HepG2 (cell line): ENCODE results near the gene CATSPERD. TPM values are rescaled to one million over a fixed set of nuclear protein-coding genes. Genes with fewer than 3 reads are reported as not detected.

Source experiments
- ATAC-seq: fragments of 200-7000 bp; cut with Tn5 transposase; 3 replicates; pipeline ENCODE4 v1.9.1; 2020; ENCODE audit warnings: mild to moderate bottlenecking, moderate library complexity
- BruUV-seq: library from RNA; stranded (reverse); fragments of 400-500 nt; replicated peaks from 2 replicates; lab custom pipeline; 2021; lab: Mats Ljungman, UMichigan
- CTCF ChIA-PET: fragments of 300-600 bp; formaldehyde crosslinking; extraction: SDS; loops from one replicate; lab custom pipeline; 2021; ENCODE audit warnings: low total read pairs, inconsistent platforms, low intra/inter-chr PET ratio; lab: Yijun Ruan, JAX
- POLR2A ChIA-PET: fragments of 350-600 bp; sonication (Branson Sonifier 250); formaldehyde crosslinking; loops from one replicate; lab custom pipeline; 2020; ENCODE audit warnings: antibody characterized with exemption, inconsistent platforms; lab: Yijun Ruan, JAX
- DNase-seq: peaks from one replicate; pipeline ENCODE4 v3.0.0-alpha.2; 2015; ENCODE audit warnings: low spot score
- FAIRE-seq: peaks from 3 replicates; lab custom pipeline; 2011; peaks lifted over from hg19 to GRCh38; lab: Jason Lieb, UNC
- H2AFZ ChIP-seq: one replicate; pipeline ENCODE4 v1.6.1; 2011; ENCODE audit warnings: low read length, inconsistent platforms
- H3K27ac ChIP-seq: fragments of 300-600 bp; 3 replicates; pipeline ENCODE4 v1.8.0; 2011; ENCODE audit warnings: mixed run types, mild to moderate bottlenecking, mixed read lengths, low read length, inconsistent platforms; ENCODE audit not compliant: insufficient read depth; ENCODE audit errors: extremely low read length
- H3K27me3 ChIP-seq, 2 experiments: fragments of 200-600 bp in 1 of 2; 2 replicates in 1 of 2; 3 replicates in 1 of 2; pipeline versions ENCODE4 v1.6.0 to v1.8.0; 2011; ENCODE audit warnings: low read length in 2 of 2, mild to moderate bottlenecking in 2 of 2, moderate library complexity in 2 of 2, inconsistent platforms in 1 of 2; ENCODE audit not compliant: insufficient read depth in 2 of 2, control insufficient read depth in 1 of 2
- H3K36me3 ChIP-seq, 2 experiments: fragments of 200-600 bp in 1 of 2; replicated peaks in 1 of 2; 2 replicates in 1 of 2; 3 replicates in 1 of 2; pipeline versions ENCODE4 v1.5.1 to v1.8.0; 2011; ENCODE audit warnings: low read length in 2 of 2, inconsistent platforms in 1 of 2; ENCODE audit not compliant: insufficient read depth in 2 of 2, control insufficient read depth in 1 of 2
- H3K4me1 ChIP-seq: 2 replicates; pipeline ENCODE4 v1.5.1; 2012; ENCODE audit warnings: low read length, inconsistent platforms; ENCODE audit not compliant: insufficient read depth
- H3K4me2 ChIP-seq: 2 replicates; pipeline ENCODE4 v1.6.0; 2011; ENCODE audit warnings: low read depth, low read length, inconsistent platforms
- H3K4me3 ChIP-seq, 3 experiments: fragments of 200-600 bp in 1 of 3; sonication (generic), shearing (Covaris generic) in 1 of 3; replicated peaks in 1 of 3; 2 replicates each; pipeline ENCODE4 v1.5.1; 2011 to 2016; ENCODE audit warnings: low read length in 3 of 3, inconsistent platforms in 2 of 3, low read depth in 2 of 3, mild to moderate bottlenecking in 2 of 3, control low read depth in 1 of 3, mixed read lengths in 1 of 3; ENCODE audit not compliant: insufficient read depth in 1 of 3
- H3K79me2 ChIP-seq: one replicate; pipeline ENCODE4 v1.6.1; 2011; ENCODE audit warnings: low read length, inconsistent platforms; ENCODE audit not compliant: insufficient read depth
- H3K9ac ChIP-seq: 2 replicates; pipeline ENCODE4 v1.6.0; 2011; ENCODE audit warnings: mild to moderate bottlenecking, low read depth, low read length, inconsistent platforms; ENCODE audit not compliant: insufficient read depth
- H3K9me3 ChIP-seq: 2 replicates; pipeline ENCODE4 v1.5.1; 2012; ENCODE audit warnings: mild to moderate bottlenecking, low read length
- H4K20me1 ChIP-seq: 2 replicates; pipeline ENCODE4 v1.6.0; 2011; ENCODE audit warnings: inconsistent platforms, mild to moderate bottlenecking, low read length, moderate library complexity; ENCODE audit not compliant: insufficient read depth
- CSRNP1 ChIP-seq: sonication (generic); formaldehyde crosslinking; IDR thresholded peaks from 2 replicates; pipeline ENCODE4 v1.8.1; 2023; ENCODE audit warnings: mild to moderate bottlenecking, missing genetic modification reagents
- EED ChIP-seq: sonication (generic); formaldehyde crosslinking; IDR thresholded peaks from 2 replicates; pipeline ENCODE4 v1.5.0; 2020; ENCODE audit warnings: mild to moderate bottlenecking, missing genetic modification reagents
- HNF1B ChIP-seq: sonication (generic); formaldehyde crosslinking; IDR thresholded peaks from 2 replicates; pipeline ENCODE4 v1.5.1; 2020; ENCODE audit warnings: mild to moderate bottlenecking, moderate library complexity, missing genetic modification reagents
- KLF13 ChIP-seq: sonication (generic); formaldehyde crosslinking; IDR thresholded peaks from 2 replicates; pipeline ENCODE4 v1.4.0; 2020; ENCODE audit warnings: mild to moderate bottlenecking, missing genetic modification reagents
- THYN1 ChIP-seq: sonication (generic); formaldehyde crosslinking; IDR thresholded peaks from 2 replicates; pipeline ENCODE4 v1.8.1; 2023; ENCODE audit warnings: low read depth, mild to moderate bottlenecking, moderate library complexity, missing genetic modification reagents, borderline replicate concordance
- WGBS: methylation state at CpG from one replicate; pipeline ENCODE4 v1.1.6; 2017; ENCODE audit warnings: low lambda C conversion rate; 5-methylcytosine and 5-hydroxymethylcytosine counted together
- in situ Hi-C: cut with HindIII; loops from 2 replicates; pipeline ENCODE4 v1.10.0; 2017; ENCODE audit warnings: low pct_unique_long_range_greater_than_20kb; ENCODE audit not compliant: extremely low pct_ligation_motif_present
- intact Hi-C: fragments of 100-400 bp; cut with micrococcal nuclease; formaldehyde crosslinking; loops from one replicate; pipeline ENCODE4 v1.10.0; 2022; ENCODE audit not compliant: unreplicated experiment
- polyA plus RNA-seq, 8 experiments: library from polyadenylated mRNA; depleted of rRNA in 3 of 8; stranded (reverse) in 7 of 8; unstranded in 1 of 8; fragments of >200 nt; fragmentation: Illumina TruSeq in 4 of 8; extraction: Trizol in 4 of 8; gene quantifications; 2 replicates each; pipeline versions ENCODE4 v1.2.1 to v1.2.3, GENCODE V29; 2011 to 2016; ENCODE audit warnings: low read depth in 4 of 8, missing spikeins in 1 of 8, mixed read lengths in 1 of 8; ENCODE audit not compliant: insufficient read depth in 1 of 8
- total RNA-seq, 5 experiments: library from RNA; depleted of rRNA; stranded (reverse); fragments of >200 nt; fragmentation: Illumina TruSeq; extraction: Trizol; gene quantifications; 2 replicates each; pipeline ENCODE4 v1.2.3, GENCODE V29; 2016; ENCODE audit warnings: low read depth in 1 of 5

Gene CATSPERD
- total and polyA plus RNA-seq, 2 of the 13 experiments (the other 11 are each of a cell fraction or from before 2014, with no cell fraction given) = 0.04 TPM; not detected in 1

GRCh38 chr19:5772416-5772815, 52.0 kb downstream of the CATSPERD start (continued):
- TF ChIP-seq HNF1B (CRISPR knock-in tag) (no peak), CSRNP1 (CRISPR knock-in tag) (no peak), THYN1 (no peak)

GRCh38 chr19:5773276-5773675, 52.8 kb downstream of the CATSPERD start:
- H4K20me1 ChIP-seq = no peaks in the 10 kb centered on the region
- H3K4me2 ChIP-seq = 0 out of 2 replicates have a peak overlapping the region, but pooled peaks have one; percentile 47
- intact Hi-C loops (no loop called here), in situ Hi-C loops (no loop called here)
- POLR2A ChIA-PET = interaction anchor here (1.1 to 1.4 kb wide), 2 partner anchors 18 to 83 kb away, joined by 4 to 5 read pairs; partner anchors contain the start of genes DUS3L and RPL36
- CTCF ChIA-PET = interaction anchor here (0.8 to 2.5 kb wide), 2 partner anchors 20 to 249 kb away, joined by 3 to 8 read pairs; no protein-coding TSS in a partner anchor
- peaks cover 0 to 10% of the 10 kb centered on the region in 2 experiments; a peak in 4 of 5 replicates for H3K27me3 ChIP-seq
- H3K4me3 ChIP-seq = no peak overlapping the region
- TF ChIP-seq KLF13 (CRISPR knock-in tag) = no peak
- TF ChIP-seq EED (CRISPR knock-in tag) = 0 out of 2 replicates have a peak, but pooled peaks have one; percentile 24
- 88% methylated on average over 5 of the region's 5 CpGs for WGBS
- H3K27ac ChIP-seq = no peak overlapping the region
- no peaks in the 10 kb centered on the region for H3K36me3 ChIP-seq
- DNase-seq = no peak
- ATAC-seq = no peak
- no TSS peak for BruUV-seq
- H3K9ac ChIP-seq = no peak overlapping the region
- no peak overlapping the region for H2AFZ ChIP-seq
- H3K9me3 ChIP-seq = no peaks in the 10 kb centered on the region
- no peaks in the 10 kb centered on the region for H3K79me2 ChIP-seq
- H3K4me1 ChIP-seq = peaks cover 9% of the 10 kb centered on the region; the same call in 1 of the 2 replicates
- no peak for FAIRE-seq
